Diencephalon (tissue), 1 donor: ENCODE results near the gene TNFRSF8. TPM values are rescaled to one million over a fixed set of nuclear protein-coding genes. Genes with fewer than 3 reads are reported as not detected.

Source experiments
- small RNA-seq: library from RNA; depleted of rRNA; stranded (forward); fragments of <200 nt; gene quantifications from one replicate; pipeline ENCODE3, GENCODE V24; 2014
- total RNA-seq: library from RNA; depleted of rRNA; stranded (reverse); fragments of >200 nt; gene quantifications from one replicate; pipeline ENCODE4 v1.2.3, GENCODE V29; 2014

The TNFRSF8 gene
- total RNA-seq = not detected

DNA sequence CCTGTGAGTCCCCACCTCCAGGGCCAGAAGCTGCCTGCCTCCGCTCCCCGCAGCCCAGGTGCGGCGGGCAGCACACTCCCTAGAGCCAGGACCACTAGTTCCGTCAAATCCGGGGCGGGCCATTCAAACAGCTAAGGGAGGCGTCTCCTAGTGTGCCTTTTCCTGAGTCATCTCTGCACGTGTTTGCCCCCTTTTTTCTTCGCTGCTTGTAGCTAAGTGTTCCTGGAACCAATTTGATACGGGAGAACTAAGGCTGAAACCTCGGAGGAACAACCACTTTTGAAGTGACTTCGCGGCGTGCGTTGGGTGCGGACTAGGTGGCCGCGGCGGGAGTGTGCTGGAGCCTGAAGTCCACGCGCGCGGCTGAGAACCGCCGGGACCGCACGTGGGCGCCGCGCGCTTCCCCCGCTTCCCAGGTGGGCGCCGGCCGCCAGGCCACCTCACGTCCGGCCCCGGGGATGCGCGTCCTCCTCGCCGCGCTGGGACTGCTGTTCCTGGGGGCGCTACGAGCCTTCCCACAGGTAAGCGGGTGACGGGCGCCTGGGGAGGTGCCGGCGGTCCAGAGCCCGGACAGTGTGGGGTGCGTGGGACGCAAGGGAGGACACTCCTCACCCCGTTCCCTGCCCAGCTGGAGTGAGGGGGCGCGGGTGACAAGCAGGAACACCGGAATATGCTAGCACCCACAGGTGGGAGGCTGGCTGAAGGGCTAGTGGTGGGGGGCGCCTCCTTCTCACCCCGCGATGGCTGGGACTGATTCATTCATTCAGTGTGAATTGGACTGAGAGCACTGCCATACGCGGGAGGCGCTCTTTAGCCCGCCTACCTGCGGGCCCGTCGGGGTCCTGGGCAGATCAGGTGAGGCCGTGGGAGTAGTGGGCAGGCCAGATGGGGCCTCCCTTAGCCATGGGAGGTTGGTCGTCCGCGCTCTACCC is at the start of gene TNFRSF8:
TNFRSF8 (plus strand) TSS at position 163 of the 932 bp plus-strand sequence; CDS start at position 459, 296 bp downstream.

DNA sequence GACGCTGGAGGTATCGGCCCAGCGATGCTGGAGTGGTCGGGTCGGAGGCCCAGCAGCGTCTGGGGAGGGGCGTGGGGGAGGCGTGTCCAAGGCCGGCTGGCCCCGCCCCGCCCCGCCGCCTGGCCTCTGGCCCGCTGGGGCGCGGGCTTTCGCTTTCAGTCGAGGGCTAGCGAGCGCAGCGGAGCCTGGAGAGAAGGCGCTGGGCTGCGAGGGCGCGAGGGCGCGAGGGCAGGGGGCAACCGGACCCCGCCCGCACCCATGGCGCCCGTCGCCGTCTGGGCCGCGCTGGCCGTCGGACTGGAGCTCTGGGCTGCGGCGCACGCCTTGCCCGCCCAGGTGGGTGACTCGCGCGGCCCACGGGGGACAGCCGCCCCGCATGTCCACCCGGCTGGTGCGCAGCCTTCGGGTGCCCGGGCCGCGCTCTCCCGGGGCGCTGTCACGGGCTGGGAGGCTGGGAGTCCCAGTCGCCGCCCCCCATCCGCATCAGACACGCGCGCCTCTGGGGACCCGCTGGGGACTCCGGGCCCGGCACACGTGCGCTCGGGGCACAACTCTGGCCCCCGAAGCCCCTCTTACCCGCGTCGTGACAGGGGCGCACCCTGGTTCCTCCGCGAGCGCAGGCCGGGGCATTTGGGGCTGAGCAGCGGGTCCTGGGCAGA is 103.9 kb downstream of the TNFRSF8 start, which contains the start of gene TNFRSF1B:
TNFRSF1B (plus strand) TSS at position 158 of the 659 bp plus-strand sequence; CDS start at position 259, 101 bp downstream.

Small RNA genes lying within 50 kb of the gene (small RNA-seq; reads per million reads assigned to genes)
- gene AL096840.1 (not detected), gene MIR4632 (not detected), gene MIR6729 (not detected), gene RF00019 (not detected), gene RN7SL649P (not detected), gene RNU6-777P (not detected), gene RPL23AP89 (not detected)

Other genes starting within 250 kb of the TNFRSF8 start
- gene NPPA, start 215.5 kb upstream of the TNFRSF8 start, total RNA-seq = 0.69 TPM
- 3.0 TPM for gene NPPB, start 204.4 kb upstream of the TNFRSF8 start, total RNA-seq
- 21.0 TPM for gene KIAA2013, start 136.9 kb upstream of the TNFRSF8 start, total RNA-seq
- gene PLOD1, start 128.6 kb upstream of the TNFRSF8 start, total RNA-seq = 28.8 TPM
- gene MFN2, start 82.9 kb upstream of the TNFRSF8 start, total RNA-seq = 59.7 TPM
- gene MIIP, start 43.8 kb upstream of the TNFRSF8 start, total RNA-seq = 27.0 TPM
- 3.9 TPM for gene TNFRSF1B, start 103.7 kb downstream of the TNFRSF8 start, total RNA-seq
- 64.8 TPM for gene VPS13D, start 166.7 kb downstream of the TNFRSF8 start, total RNA-seq